ENCODE data around the gene VMAC. TPM values are rescaled to one million over a fixed set of nuclear protein-coding genes. Genes with fewer than 3 reads are reported as not detected.

Gene VMAC
- total and polyA plus RNA-seq, 2 donors, result 6.5 to 10.7 TPM

- under 1% methylated on average over 57 of the region's 57 CpGs for WGBS
- DNase-seq (ENCODE audit: extremely low spot score), result peak; percentile 87
- Histone ChIP-seq H3K36me3 (ENCODE audit: insufficient read depth) (no peaks in the 10 kb centered on the region), H3K27ac (ENCODE audit: low read depth) (peak within 1 kb of the TSS; percentile 84), H3K4me3 (ENCODE audit: low read depth, low read length) (peak within 1 kb of the TSS; percentile 82), H3K4me1 (ENCODE audit: insufficient read depth) (no peaks in the 10 kb centered on the region)
These were observed 884 bp upstream of the VMAC start, which contains the start of gene NDUFA11 for GRCh38 chr19:5903624-5904351. TSS of gene NDUFA11 (minus strand) at chr19:5903790. CDS start at chr19:5903708, 82 bp downstream.

- peaks cover 2% of the 10 kb centered on the region for H3K36me3 ChIP-seq (ENCODE audit: insufficient read depth)
- no peak overlapping the region for H3K27ac ChIP-seq (ENCODE audit: low read depth)
- DNase-seq (ENCODE audit: extremely low spot score), result no peak
- no peaks in the 10 kb centered on the region for H3K4me1 ChIP-seq (ENCODE audit: insufficient read depth)
- peak overlapping the region; percentile 84 for H3K4me3 ChIP-seq (ENCODE audit: low read depth, low read length)
- WGBS, result 50% methylated on average over 31 of the region's 31 CpGs
These were observed 574 bp downstream of the VMAC start for GRCh38 chr19:5905114-5905778.

GRCh38 chr19:5907241-5907640, 2.6 kb downstream of the VMAC start:
- Histone ChIP-seq H3K27ac (ENCODE audit: low read depth) (no peak overlapping the region), H3K4me1 (ENCODE audit: insufficient read depth) (no peaks in the 10 kb centered on the region), H3K36me3 (ENCODE audit: insufficient read depth) (peaks cover 2% of the 10 kb centered on the region), H3K4me3 (ENCODE audit: low read depth, low read length) (no peak overlapping the region)
- DNase-seq (ENCODE audit: extremely low spot score), result no peak
- 67% methylated on average over 5 of the region's 5 CpGs for WGBS

- Histone ChIP-seq H3K4me3 (ENCODE audit: low read depth, low read length) (no peak overlapping the region), H3K4me1 (ENCODE audit: insufficient read depth) (no peaks in the 10 kb centered on the region), H3K27ac (ENCODE audit: low read depth) (no peak overlapping the region), H3K36me3 (ENCODE audit: insufficient read depth) (peaks cover 2% of the 10 kb centered on the region)
- no peak for DNase-seq (ENCODE audit: extremely low spot score)
- WGBS, result 82% methylated on average over 14 of the region's 14 CpGs
These were observed 4.2 kb downstream of the VMAC start for GRCh38 chr19:5908773-5909442.

DNA sequence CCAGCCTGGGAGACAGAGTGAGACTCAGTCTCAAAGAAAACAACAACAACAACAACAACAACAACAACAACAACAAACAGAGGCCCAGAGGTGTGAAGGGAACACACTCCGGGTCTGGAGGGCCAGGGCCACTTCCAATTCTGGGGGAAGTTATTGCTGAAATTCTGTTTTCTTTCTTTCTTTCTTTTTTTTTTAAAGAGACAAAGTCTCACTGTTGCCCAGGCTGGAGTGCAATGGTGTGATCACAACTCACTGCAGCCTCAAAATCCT, 5.9 kb downstream of the VMAC start:
- no peak overlapping the region for H3K27ac ChIP-seq (ENCODE audit: low read depth)
- H3K36me3 ChIP-seq (ENCODE audit: insufficient read depth), result peaks cover 2% of the 10 kb centered on the region
- WGBS, result 80% methylated on average over 1 of the region's 1 CpG
- no peak overlapping the region for H3K4me3 ChIP-seq (ENCODE audit: low read depth, low read length)
- DNase-seq (ENCODE audit: extremely low spot score), result no peak
- H3K4me1 ChIP-seq (ENCODE audit: insufficient read depth), result no peaks in the 10 kb centered on the region

DNA sequence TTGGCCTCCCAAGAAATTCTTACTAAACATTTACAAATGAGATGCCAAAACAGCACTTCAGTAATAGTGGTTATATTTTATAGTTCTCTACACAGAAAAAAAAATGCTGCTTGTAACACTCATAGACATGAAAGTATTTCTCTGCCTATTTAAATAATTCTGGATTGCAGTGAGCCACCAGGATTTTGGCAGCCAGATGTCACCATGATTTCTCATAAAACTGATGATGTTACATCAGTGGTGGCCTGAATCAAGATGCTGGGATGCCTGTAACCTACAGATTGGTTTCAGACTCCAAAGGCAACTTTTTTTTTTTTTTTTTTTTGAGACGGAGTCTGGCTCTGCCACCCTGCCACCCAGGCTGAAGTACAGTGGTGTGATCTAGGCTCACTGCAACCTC, 6.7 kb downstream of the VMAC start:
- WGBS, result 77% methylated on average over 1 of the region's 1 CpG
- H3K27ac ChIP-seq (ENCODE audit: low read depth), result no peak overlapping the region
- no peak overlapping the region for H3K4me3 ChIP-seq (ENCODE audit: low read depth, low read length)
- H3K36me3 ChIP-seq (ENCODE audit: insufficient read depth), result peaks cover 2% of the 10 kb centered on the region
- H3K4me1 ChIP-seq (ENCODE audit: insufficient read depth), result no peaks in the 10 kb centered on the region
- no peak for DNase-seq (ENCODE audit: extremely low spot score)

GRCh38 chr19:5913739-5914357, 9.2 kb downstream of the VMAC start, which contains the start of gene CAPS:
TSS of gene CAPS (plus strand) at chr19:5914254. CDS start at chr19:5914407, 153 bp downstream.
- no peak for DNase-seq (ENCODE audit: extremely low spot score)
- Histone ChIP-seq H3K4me3 (ENCODE audit: low read depth, low read length) (peak within 1 kb of the TSS; percentile 11), H3K36me3 (ENCODE audit: insufficient read depth) (peaks cover 6% of the 10 kb centered on the region), H3K27ac (ENCODE audit: low read depth) (peak within 1 kb of the TSS; percentile 79), H3K4me1 (ENCODE audit: insufficient read depth) (no peaks in the 10 kb centered on the region)
- WGBS, result 77% methylated on average over 10 of the region's 10 CpGs

DNA sequence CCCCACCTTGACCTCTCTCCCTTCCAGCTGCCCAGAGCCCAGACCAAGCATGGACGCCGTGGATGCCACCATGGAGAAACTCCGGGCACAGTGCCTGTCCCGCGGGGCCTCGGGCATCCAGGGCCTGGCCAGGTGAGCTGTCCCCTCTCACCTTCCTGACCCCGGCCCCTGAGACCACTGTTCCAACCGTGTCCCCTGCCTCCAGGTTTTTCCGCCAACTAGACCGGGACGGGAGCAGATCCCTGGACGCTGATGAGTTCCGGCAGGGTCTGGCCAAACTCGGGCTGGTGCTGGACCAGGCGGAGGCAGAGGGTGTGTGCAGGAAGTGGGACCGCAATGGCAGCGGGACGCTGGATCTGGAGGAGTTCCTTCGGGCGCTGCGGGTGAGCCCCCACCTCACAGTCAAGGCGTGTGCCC, 9.7 kb downstream of the VMAC start:
- Histone ChIP-seq H3K27ac (ENCODE audit: low read depth) (peak overlapping the region; percentile 79), H3K4me3 (ENCODE audit: low read depth, low read length) (peak overlapping the region; percentile 11), H3K4me1 (ENCODE audit: insufficient read depth) (no peaks in the 10 kb centered on the region), H3K36me3 (ENCODE audit: insufficient read depth) (peaks cover 7% of the 10 kb centered on the region)
- no peak for DNase-seq (ENCODE audit: extremely low spot score)
- WGBS, result 76% methylated on average over 22 of the region's 22 CpGs

- Histone ChIP-seq H3K4me3 (ENCODE audit: low read depth, low read length) (peak overlapping the region; percentile 11), H3K27ac (ENCODE audit: low read depth) (peak overlapping the region; percentile 79), H3K36me3 (ENCODE audit: insufficient read depth) (peaks cover 5% of the 10 kb centered on the region), H3K4me1 (ENCODE audit: insufficient read depth) (no peaks in the 10 kb centered on the region)
- no peak for DNase-seq (ENCODE audit: extremely low spot score)
- 79% methylated on average over 42 of the region's 42 CpGs for WGBS
These were observed 10.5 kb downstream of the VMAC start for GRCh38 chr19:5914946-5915781.

GRCh38 chr19:5915782-5916165, 11.1 kb downstream of the VMAC start:
- DNase-seq (ENCODE audit: extremely low spot score), result no peak
- no peak overlapping the region for H3K4me3 ChIP-seq (ENCODE audit: low read depth, low read length)
- H3K4me1 ChIP-seq (ENCODE audit: insufficient read depth), result no peaks in the 10 kb centered on the region
- 64% methylated on average over 11 of the region's 11 CpGs for WGBS
- H3K27ac ChIP-seq (ENCODE audit: low read depth), result no peak overlapping the region
- peaks cover 5% of the 10 kb centered on the region for H3K36me3 ChIP-seq (ENCODE audit: insufficient read depth)

DNA sequence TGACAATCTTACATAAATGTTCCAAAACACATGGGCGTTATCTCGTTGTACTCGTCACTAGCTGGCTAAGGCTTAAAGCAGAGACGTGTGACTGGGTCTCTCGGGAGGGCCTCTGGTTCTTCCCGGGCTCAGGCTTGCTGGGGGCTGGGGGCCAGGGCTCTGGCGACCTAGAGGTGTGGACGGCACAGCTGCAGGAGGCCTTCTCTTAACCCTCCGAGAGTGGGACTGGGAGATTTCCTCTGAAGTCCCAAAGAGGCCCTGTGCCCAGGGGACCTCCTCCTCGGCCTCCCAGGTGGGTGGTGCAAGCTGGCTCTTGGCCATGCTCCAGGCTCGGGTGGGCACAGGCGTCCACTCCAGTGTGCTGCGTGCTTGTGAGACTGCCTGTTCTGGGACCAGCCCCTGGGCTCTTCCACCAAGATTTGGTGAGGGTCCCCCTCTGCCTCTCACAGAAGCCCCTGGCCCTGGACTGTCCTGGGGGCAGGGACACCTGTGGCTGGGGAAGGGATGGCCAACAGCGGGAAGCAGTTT, 11.6 kb downstream of the VMAC start:
- Histone ChIP-seq H3K4me1 (ENCODE audit: insufficient read depth) (no peaks in the 10 kb centered on the region), H3K27ac (ENCODE audit: low read depth) (no peak overlapping the region), H3K4me3 (ENCODE audit: low read depth, low read length) (no peak overlapping the region), H3K36me3 (ENCODE audit: insufficient read depth) (peaks cover 5% of the 10 kb centered on the region)
- DNase-seq (ENCODE audit: extremely low spot score), result no peak
- WGBS, result 51% methylated on average over 14 of the region's 14 CpGs

DNA sequence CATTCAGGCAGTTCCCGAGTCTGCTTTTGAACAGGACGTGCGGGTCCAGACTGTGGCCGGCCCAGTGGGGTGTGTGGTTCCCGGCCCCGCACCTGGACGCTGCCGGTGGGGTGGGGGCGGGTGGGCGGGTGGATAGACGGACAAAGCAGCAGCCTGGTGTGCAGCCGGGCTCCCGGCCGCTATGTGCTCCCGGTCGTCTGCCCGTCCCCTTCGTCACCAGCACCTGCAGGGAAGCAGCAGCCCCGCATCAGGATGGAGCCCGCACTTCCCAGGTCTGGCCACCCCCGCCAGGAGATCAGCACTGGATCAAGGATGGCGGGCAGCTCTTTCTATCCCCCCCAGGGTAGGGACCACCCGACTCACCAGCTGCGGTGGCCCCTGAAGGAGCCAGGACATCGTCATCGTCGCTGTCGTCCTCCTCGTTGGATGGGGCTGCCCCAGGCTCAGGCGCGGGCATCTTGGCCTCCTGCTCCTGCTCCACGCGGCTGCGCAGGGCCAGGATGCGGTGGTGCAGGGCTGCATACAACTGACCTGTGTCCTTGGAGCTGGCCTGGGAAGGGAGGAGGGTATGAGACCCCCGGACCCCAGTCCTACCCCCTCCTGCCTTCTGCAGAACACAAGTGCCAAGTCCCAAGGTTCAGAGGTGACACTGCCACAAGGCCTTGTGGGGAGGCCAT, 12.9 kb downstream of the VMAC start:
- H3K27ac ChIP-seq (ENCODE audit: low read depth), result no peak overlapping the region
- peaks cover 8% of the 10 kb centered on the region for H3K36me3 ChIP-seq (ENCODE audit: insufficient read depth)
- no peaks in the 10 kb centered on the region for H3K4me1 ChIP-seq (ENCODE audit: insufficient read depth)
- no peak for DNase-seq (ENCODE audit: extremely low spot score)
- H3K4me3 ChIP-seq (ENCODE audit: low read depth, low read length), result no peak overlapping the region
- 91% methylated on average over 36 of the region's 36 CpGs for WGBS

Measured in urinary bladder (tissue), 4 donors.